Activated B cell treated with CpG ODN at 0.5 μM for 24 hours (primary cell): Measurements from ENCODE around the gene HNRNPA1. TPM values are rescaled to one million over a fixed set of nuclear protein-coding genes. Genes with fewer than 3 reads are reported as not detected.

ENCODE experiments used
- ATAC-seq: fragments of 200-7000 bp; cut with Tn5 transposase; one replicate; pipeline ENCODE4 v1.10.0; 2021; ENCODE audit warnings: low read depth, mild to moderate bottlenecking, moderate library complexity
- CTCF ChIA-PET: fragments of 350-600 bp; sonication (Branson Sonifier 250); formaldehyde crosslinking; loops from one replicate; lab custom pipeline; 2021; ENCODE audit warnings: antibody characterized with exemption; lab: Charles Lee
- POLR2A ChIA-PET: fragments of 350-600 bp; sonication (Branson Sonifier 250); formaldehyde crosslinking; loops from one replicate; lab custom pipeline; 2021; ENCODE audit warnings: antibody characterized with exemption; lab: Charles Lee
- DNase-seq: peaks from one replicate; pipeline ENCODE4 v3.0.0; 2022
- H3K27ac Mint-ChIP-seq: one replicate; pipeline ENCODE4 v1.8.0; 2020; ENCODE audit warnings: mixed read lengths
- H3K27me3 Mint-ChIP-seq: one replicate; pipeline ENCODE4 v1.8.0; 2021; ENCODE audit warnings: mixed read lengths
- H3K36me3 Mint-ChIP-seq: one replicate; pipeline ENCODE4 v1.8.0; 2021; ENCODE audit warnings: low read depth, mixed read lengths
- H3K4me1 Mint-ChIP-seq: one replicate; pipeline ENCODE4 v1.8.0; 2021; ENCODE audit warnings: mixed read lengths
- H3K4me3 Mint-ChIP-seq: one replicate; pipeline ENCODE4 v1.8.0; 2020; ENCODE audit warnings: mild to moderate bottlenecking, mixed read lengths
- H3K9me3 Mint-ChIP-seq: one replicate; pipeline ENCODE4 v1.8.0; 2020; ENCODE audit warnings: mixed read lengths
- CTCF ChIP-seq: fragments of 200-600 bp; IDR thresholded peaks from one replicate; pipeline ENCODE4 v1.8.0; 2022; ENCODE audit warnings: antibody characterized with exemption, mild to moderate bottlenecking
- intact Hi-C: fragments of 100-400 bp; cut with micrococcal nuclease; formaldehyde crosslinking; loops from one replicate; pipeline ENCODE4 v1.15.1; 2024
- total RNA-seq: library from RNA; stranded (reverse); gene quantifications from 2 replicates; pipeline ENCODE4 v1.2.3, GENCODE V29; 2022

Gene HNRNPA1
- total RNA-seq, 1 donor from 2014 or later = 1,995 TPM

- no peak for TF ChIP-seq CTCF
- no peak overlapping the region for H3K4me3 Mint-ChIP-seq
- ATAC-seq = no peak
- no peak overlapping the region for H3K27ac Mint-ChIP-seq
- H3K9me3 Mint-ChIP-seq = no peaks in the 10 kb centered on the region
- peaks cover 2% of the 10 kb centered on the region for H3K4me1 Mint-ChIP-seq
- no peaks in the 10 kb centered on the region for H3K27me3 Mint-ChIP-seq
- ChIA-PET POLR2A (interaction anchor here (1.8 kb wide), 1 partner anchor 13 kb away, joined by 10 read pairs; the partner anchor contains the start of genes CBX5 and HNRNPA1), CTCF (no interaction called here)
- intact Hi-C loops = no loop called here
- H3K36me3 Mint-ChIP-seq = peaks cover 5% of the 10 kb centered on the region
- no peak for DNase-seq
These were observed 13.7 kb upstream of the HNRNPA1 start for GRCh38 chr12:54266852-54267251.

- ATAC-seq (no peak), DNase-seq (no peak)
- no peak overlapping the region for H3K4me3 Mint-ChIP-seq
- intact Hi-C loops = loop anchor here (1.0 kb wide), 1 partner anchor 9 kb away; no protein-coding TSS in a partner anchor
- H3K4me1 Mint-ChIP-seq = peaks cover 2% of the 10 kb centered on the region
- no peak for TF ChIP-seq CTCF
- ChIA-PET CTCF (no interaction called here), POLR2A (interaction anchor here (1.1 kb wide), 1 partner anchor 8 kb away, joined by 3 read pairs; no protein-coding TSS in a partner anchor)
- no peaks in the 10 kb centered on the region for H3K9me3 Mint-ChIP-seq
- peaks cover 18% of the 10 kb centered on the region for H3K36me3 Mint-ChIP-seq
- no peaks in the 10 kb centered on the region for H3K27me3 Mint-ChIP-seq
- H3K27ac Mint-ChIP-seq = peak overlapping the region; percentile 14
These were observed 10.2 kb upstream of the HNRNPA1 start for GRCh38 chr12:54270345-54270744.

- ChIA-PET CTCF (no interaction called here), POLR2A (interaction anchor here (0.6 to 1.2 kb wide), 3 partner anchors 9 to 13 kb away, joined by 3 read pairs; no protein-coding TSS in a partner anchor)
- no peak overlapping the region for H3K27ac Mint-ChIP-seq
- H3K36me3 Mint-ChIP-seq = peaks cover 24% of the 10 kb centered on the region
- TF ChIP-seq CTCF = no peak
- peaks cover 18% of the 10 kb centered on the region for H3K4me1 Mint-ChIP-seq
- no peak overlapping the region for H3K4me3 Mint-ChIP-seq
- H3K9me3 Mint-ChIP-seq = no peaks in the 10 kb centered on the region
- DNase-seq (no peak), ATAC-seq (no peak)
- intact Hi-C loops = no loop called here
- H3K27me3 Mint-ChIP-seq = no peaks in the 10 kb centered on the region
These were observed 8.3 kb upstream of the HNRNPA1 start for GRCh38 chr12:54272214-54272613.

- TF ChIP-seq CTCF = no peak
- H3K4me1 Mint-ChIP-seq = peaks cover 31% of the 10 kb centered on the region
- H3K27ac Mint-ChIP-seq = no peak overlapping the region
- no peak for DNase-seq
- intact Hi-C loops = no loop called here
- no peak for ATAC-seq
- H3K4me3 Mint-ChIP-seq = no peak overlapping the region
- POLR2A ChIA-PET = interaction anchor here (0.7 to 1.5 kb wide), 3 partner anchors 9 to 1221 kb away, joined by 3 to 4 read pairs (median 3); no protein-coding TSS in a partner anchor
- H3K27me3 Mint-ChIP-seq = no peaks in the 10 kb centered on the region
- H3K9me3 Mint-ChIP-seq = no peaks in the 10 kb centered on the region
- CTCF ChIA-PET = no interaction called here
- peaks cover 30% of the 10 kb centered on the region for H3K36me3 Mint-ChIP-seq
These were observed 6.5 kb upstream of the HNRNPA1 start for GRCh38 chr12:54273981-54274380.

- Mint-ChIP-seq H3K9me3 (no peaks in the 10 kb centered on the region), H3K27me3 (no peaks in the 10 kb centered on the region), H3K4me1 (peaks cover 31% of the 10 kb centered on the region), H3K4me3 (no peak overlapping the region), H3K27ac (no peak overlapping the region), H3K36me3 (peaks cover 28% of the 10 kb centered on the region)
- POLR2A ChIA-PET = no interaction called here
- DNase-seq (no peak), ATAC-seq (no peak)
- intact Hi-C loops = loop anchor here (5.0 kb wide), 1 partner anchor 221 kb away; the partner anchor contains the start of gene NCKAP1L
- CTCF ChIA-PET = no interaction called here
- no peak for TF ChIP-seq CTCF
These were observed 4.2 kb upstream of the HNRNPA1 start for GRCh38 chr12:54276368-54276767.
